ENCODE results near the gene SH3PXD2A. TPM values are rescaled to one million over a fixed set of nuclear protein-coding genes. Genes with fewer than 3 reads are reported as not detected.

Gene SH3PXD2A
- total RNA-seq, 1 experiment from 2014 or later, result 6.3 TPM

- H3K9me3 Mint-ChIP-seq (ENCODE audit: unreplicated experiment), result no peaks in the 10 kb centered on the region
- intact Hi-C loops (cut with micrococcal nuclease; ENCODE audit: unreplicated experiment), result loop anchor here (5.0 kb wide), 1 partner anchor 39 kb away; no protein-coding TSS in a partner anchor
- H3K27ac Mint-ChIP-seq (ENCODE audit: unreplicated experiment), result no peak overlapping the region
- CTCF ChIA-PET, result no interaction called here
- no peak for DNase-seq
- peaks cover 31% of the 10 kb centered on the region for H3K4me1 ChIP-seq
- no peaks in the 10 kb centered on the region for H3K36me3 Mint-ChIP-seq (ENCODE audit: insufficient read depth, unreplicated experiment)
- no TSS peak for BruUV-seq (replicated peaks)
- H3K36me3 ChIP-seq (ENCODE audit: control insufficient read depth, insufficient read depth, low read length), result no peaks in the 10 kb centered on the region
- no peaks in the 10 kb centered on the region for H3K27me3 Mint-ChIP-seq (ENCODE audit: insufficient read depth, unreplicated experiment)
- TF ChIP-seq CTCF (IDR thresholded peaks at IDR 0.05; ENCODE audit: insufficient read depth in 1 of 2, low read depth in 1 of 2, low read length in 1 of 2, severe bottlenecking in 1 of 2, unreplicated experiment in 1 of 2), result no peak
- peaks cover 14% of the 10 kb centered on the region for H3K4me1 Mint-ChIP-seq (ENCODE audit: low read depth, unreplicated experiment)
- H3K4me3 Mint-ChIP-seq (ENCODE audit: unreplicated experiment), result no peak overlapping the region
- H3K4me3 ChIP-seq (ENCODE audit: low read depth, low read length), result no peak overlapping the region
- H3K9me3 ChIP-seq, result no peaks in the 10 kb centered on the region
- POLR2A ChIA-PET, result no interaction called here
- no peaks in the 10 kb centered on the region for H3K27me3 ChIP-seq (replicated peaks; ENCODE audit: control insufficient read depth, insufficient read depth, low read length)
These were observed 204.0 kb downstream of the SH3PXD2A start for GRCh38 chr10:103651333-103651732.

- Mint-ChIP-seq H3K9me3 (ENCODE audit: unreplicated experiment) (no peaks in the 10 kb centered on the region), H3K27ac (ENCODE audit: unreplicated experiment) (no peak overlapping the region), H3K27me3 (ENCODE audit: insufficient read depth, unreplicated experiment) (no peaks in the 10 kb centered on the region), H3K36me3 (ENCODE audit: insufficient read depth, unreplicated experiment) (peaks cover 5% of the 10 kb centered on the region), H3K4me1 (ENCODE audit: low read depth, unreplicated experiment) (peaks cover 21% of the 10 kb centered on the region), H3K4me3 (ENCODE audit: unreplicated experiment) (no peak overlapping the region)
- no peaks in the 10 kb centered on the region; the same call in 1 of the 2 replicates for H3K36me3 ChIP-seq (ENCODE audit: control insufficient read depth, insufficient read depth, low read length)
- POLR2A ChIA-PET, result no interaction called here
- peaks cover 43% of the 10 kb centered on the region for H3K4me1 ChIP-seq
- CTCF ChIA-PET, result no interaction called here
- no peak for TF ChIP-seq CTCF (IDR thresholded peaks at IDR 0.05; ENCODE audit: insufficient read depth in 1 of 2, low read depth in 1 of 2, low read length in 1 of 2, severe bottlenecking in 1 of 2, unreplicated experiment in 1 of 2)
- no peak for DNase-seq
- BruUV-seq (replicated peaks), result no TSS peak
- intact Hi-C loops (cut with micrococcal nuclease; ENCODE audit: unreplicated experiment), result loop anchor here (5.0 kb wide), 2 partner anchors 37 to 38 kb away; no protein-coding TSS in a partner anchor
- H3K27me3 ChIP-seq (replicated peaks; ENCODE audit: control insufficient read depth, insufficient read depth, low read length), result no peaks in the 10 kb centered on the region
- H3K9me3 ChIP-seq, result no peaks in the 10 kb centered on the region
- no peak overlapping the region for H3K4me3 ChIP-seq (ENCODE audit: low read depth, low read length)
These were observed 205.5 kb downstream of the SH3PXD2A start for GRCh38 chr10:103649654-103650423.

GRCh38 chr10:103648636-103649532 is 206.5 kb downstream of the SH3PXD2A start:
- ChIA-PET CTCF (no interaction called here), POLR2A (no interaction called here)
- H3K27me3 ChIP-seq (replicated peaks; ENCODE audit: control insufficient read depth, insufficient read depth, low read length), result no peaks in the 10 kb centered on the region
- Mint-ChIP-seq H3K27me3 (ENCODE audit: insufficient read depth, unreplicated experiment) (no peaks in the 10 kb centered on the region), H3K27ac (ENCODE audit: unreplicated experiment) (no peak overlapping the region), H3K9me3 (ENCODE audit: unreplicated experiment) (no peaks in the 10 kb centered on the region), H3K36me3 (ENCODE audit: insufficient read depth, unreplicated experiment) (peaks cover 6% of the 10 kb centered on the region), H3K4me3 (ENCODE audit: unreplicated experiment) (no peak overlapping the region), H3K4me1 (ENCODE audit: low read depth, unreplicated experiment) (peaks cover 23% of the 10 kb centered on the region)
- BruUV-seq (replicated peaks), result no TSS peak
- H3K4me1 ChIP-seq, result peaks cover 46% of the 10 kb centered on the region
- no peaks in the 10 kb centered on the region for H3K9me3 ChIP-seq
- no peaks in the 10 kb centered on the region; the same call in 1 of the 2 replicates for H3K36me3 ChIP-seq (ENCODE audit: control insufficient read depth, insufficient read depth, low read length)
- TF ChIP-seq CTCF (IDR thresholded peaks at IDR 0.05; ENCODE audit: insufficient read depth in 1 of 2, low read depth in 1 of 2, low read length in 1 of 2, severe bottlenecking in 1 of 2, unreplicated experiment in 1 of 2), result no peak
- DNase-seq, result no peak
- H3K4me3 ChIP-seq (ENCODE audit: low read depth, low read length), result no peak overlapping the region
- intact Hi-C loops (cut with micrococcal nuclease; ENCODE audit: unreplicated experiment), result loop anchor here (5.0 kb wide), 1 partner anchor 38 kb away; no protein-coding TSS in a partner anchor

Data from Caco-2 (cell line).